GM18858 (cell line): Measurements from ENCODE around the gene ANO10.
"Not testable (repeated sequence)": the region's sequence is repeated elsewhere in the genome, so short reads cannot be mapped to it uniquely, and the experiment has no call there.

Source experiments
- ATAC-seq: cut with Tn5 transposase; IDR thresholded peaks from one replicate; pipeline ENCODE4 v1.9.1; 2021; ENCODE audit not compliant: unreplicated experiment

ANO10 gene

DNA sequence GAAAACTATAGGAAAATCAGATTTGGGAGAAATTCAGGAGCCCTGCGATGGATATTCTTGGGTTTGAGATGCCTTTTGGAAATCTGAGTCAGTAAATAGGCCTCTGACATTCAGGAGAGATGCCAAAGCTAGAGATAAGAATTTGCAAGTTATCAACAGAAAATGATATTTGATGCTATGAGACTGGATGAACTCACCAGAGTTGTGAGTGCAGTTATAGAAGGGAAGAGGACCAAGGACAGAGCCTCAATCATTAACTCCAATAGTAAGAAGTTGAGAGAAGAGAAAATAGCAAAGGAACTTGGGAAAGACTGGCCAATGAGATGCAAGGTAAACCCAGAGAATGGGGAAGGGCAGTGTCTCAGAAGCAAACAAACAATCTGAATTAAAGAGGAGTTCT is 7.9 kb upstream of the ANO10 start:
- ATAC-seq: no peak

DNA sequence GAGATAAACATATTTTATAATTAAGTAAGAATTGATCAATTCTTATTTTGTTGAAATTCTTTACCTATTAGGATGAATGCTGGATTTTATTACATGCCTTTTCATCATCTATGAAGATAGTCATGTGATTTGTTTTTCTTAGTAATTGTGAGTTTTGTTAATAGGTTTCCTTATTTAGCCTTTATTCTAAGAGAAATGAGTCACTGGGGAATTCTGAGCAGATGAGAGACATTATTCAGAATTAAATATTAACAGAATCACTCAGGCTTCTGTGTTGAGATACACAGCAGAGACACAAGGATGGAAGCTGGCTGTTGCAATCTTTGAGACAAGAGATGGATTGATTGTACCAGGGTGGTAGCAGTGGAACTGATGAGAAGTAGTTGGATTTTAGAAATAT is 7.4 kb upstream of the ANO10 start:
- no peak for ATAC-seq

DNA sequence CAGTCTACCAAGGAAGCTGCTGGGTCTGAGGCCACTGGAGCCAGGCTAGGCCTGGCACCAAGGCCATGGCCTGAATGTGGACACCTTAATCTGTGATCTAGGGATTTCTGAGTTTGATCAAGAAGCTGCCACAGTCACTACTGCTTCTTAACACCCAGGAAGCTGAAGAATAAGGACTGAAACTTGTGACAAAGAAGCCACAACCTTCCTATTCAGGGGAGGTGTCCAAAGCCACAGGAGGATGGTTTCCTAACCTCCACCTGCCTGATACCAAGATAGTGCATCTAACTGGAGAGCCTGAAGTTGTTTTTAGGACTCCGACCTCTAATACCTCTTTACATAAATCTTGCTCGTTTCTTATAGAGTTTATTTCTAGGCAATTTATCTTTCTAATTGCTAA is 5.5 kb upstream of the ANO10 start:
- ATAC-seq: no peak

DNA sequence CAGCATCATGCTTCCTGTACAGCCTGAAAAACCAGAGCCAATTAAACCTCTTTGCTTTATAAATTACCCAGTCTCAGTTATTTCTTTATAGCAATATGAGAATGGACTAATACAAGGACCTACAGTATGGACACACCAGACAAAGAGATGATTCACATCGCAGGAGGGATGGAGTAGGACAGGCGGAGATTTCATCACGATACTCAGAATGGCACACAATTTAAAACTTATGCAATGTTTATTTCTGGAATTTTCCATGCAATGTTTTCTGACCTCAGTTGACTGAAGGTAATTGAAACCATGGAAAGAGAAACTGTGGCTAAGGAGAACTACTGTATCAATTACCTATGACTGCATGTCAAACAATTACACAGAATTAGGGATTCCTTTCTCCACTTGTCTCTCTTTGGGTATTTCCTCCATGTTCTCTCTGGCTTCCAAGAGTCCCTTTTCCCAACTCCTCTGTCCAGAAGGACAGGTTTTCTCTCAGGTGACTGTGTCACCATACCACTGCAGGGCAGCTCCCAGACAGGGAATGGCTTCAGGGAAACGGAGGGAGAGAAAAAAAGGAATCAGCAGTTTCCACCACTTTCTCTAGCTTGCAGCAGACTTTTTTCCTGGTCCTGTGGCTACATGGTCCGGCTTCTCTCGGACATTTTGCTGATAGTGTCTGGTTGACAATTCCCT is 3.0 kb upstream of the ANO10 start:
- ATAC-seq: no peak

DNA sequence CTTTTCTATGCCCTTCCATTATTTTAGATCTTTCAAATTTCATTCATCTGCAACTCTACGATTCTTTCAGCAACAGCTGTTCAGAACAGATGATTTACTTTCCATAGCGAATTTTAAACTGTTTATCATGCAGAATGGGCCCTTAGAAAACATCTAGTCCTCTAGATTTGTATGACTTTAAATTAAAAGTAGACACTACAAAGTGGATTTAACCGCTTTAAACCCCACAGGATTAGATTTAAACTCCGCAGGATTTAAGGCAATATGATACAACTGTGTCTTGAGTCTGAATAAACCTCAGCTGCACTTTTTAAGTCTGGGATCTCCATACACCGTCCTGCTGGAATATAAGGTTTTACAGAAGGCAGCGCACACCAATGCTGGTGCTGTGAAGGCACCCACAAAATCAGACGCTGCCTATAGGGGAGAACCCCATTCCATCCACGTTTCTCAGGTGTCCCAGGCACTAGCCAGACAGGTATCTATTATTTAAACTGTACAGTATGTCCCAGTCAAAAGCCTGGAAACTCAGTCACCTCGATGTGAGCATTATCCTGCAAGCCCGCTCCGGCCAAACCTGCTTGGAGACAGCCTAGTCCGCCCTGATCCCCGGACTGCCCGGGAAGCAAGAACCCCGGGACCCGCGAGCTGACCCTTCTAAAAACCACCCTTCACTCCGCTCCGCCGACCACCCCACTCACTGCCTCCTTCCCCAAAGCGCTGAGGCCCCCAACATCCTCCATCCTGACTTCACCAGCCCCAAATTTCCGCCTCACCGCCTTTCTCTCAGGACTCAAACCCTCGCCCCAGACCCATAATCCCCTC is 768 bp downstream of the ANO10 start:
- ATAC-seq: no peak

DNA sequence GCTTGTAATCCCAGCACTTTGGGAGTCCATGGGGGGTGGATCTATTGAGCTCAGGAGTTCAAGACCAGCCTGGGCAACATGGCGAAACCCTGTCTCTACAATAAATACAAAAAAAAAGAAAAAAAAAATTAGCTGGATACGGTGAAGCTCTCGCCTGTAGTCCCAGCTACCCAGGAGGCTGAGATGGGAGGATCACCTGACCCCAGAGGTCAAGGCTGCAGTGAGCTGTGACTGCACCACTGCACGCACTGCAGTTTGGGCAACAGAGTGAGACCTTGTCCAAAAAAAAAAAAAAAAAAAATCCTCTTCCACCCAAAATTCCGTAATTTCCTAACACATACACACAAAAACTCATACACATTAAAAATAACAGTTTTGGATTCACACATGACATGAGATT is 2.2 kb downstream of the ANO10 start:
- no peak for ATAC-seq

DNA sequence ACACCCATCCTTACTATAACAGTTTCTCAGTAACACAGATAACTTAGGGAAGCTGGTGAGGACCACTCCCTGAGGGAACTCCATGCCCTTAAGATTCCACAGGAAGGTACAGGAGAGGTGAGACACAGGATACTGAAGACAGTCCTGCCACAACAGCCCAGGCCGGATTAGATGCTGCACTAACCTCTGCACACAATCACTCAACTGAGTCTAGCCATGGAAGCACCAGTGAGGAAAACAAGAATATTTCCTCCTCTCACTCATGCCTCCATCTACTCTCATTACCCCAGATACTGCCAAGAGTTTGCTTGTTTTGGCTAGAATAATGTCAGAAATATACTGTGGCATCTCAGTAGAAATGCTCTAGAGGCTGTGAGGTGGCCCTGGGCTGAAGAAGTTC is 3.7 kb downstream of the ANO10 start:
- no peak for ATAC-seq

DNA sequence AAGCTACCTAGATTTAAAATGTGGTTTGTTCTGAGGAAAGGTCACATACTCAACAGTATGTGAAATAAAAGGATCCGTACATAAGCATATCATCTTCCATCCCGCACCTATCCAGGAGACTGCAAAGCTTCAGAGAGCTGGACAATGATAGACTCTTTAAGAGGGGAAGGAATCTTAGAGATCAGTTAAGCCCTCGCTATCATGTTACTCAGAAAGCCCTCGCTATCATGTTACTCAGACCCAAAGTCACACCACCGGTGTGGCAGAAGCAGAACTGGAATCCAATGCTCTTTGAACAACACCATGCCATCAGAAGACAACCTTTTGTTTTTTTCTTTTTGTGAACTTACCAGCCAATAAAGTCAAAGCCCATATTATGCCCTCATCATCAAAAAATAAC is 5.8 kb downstream of the ANO10 start:
- ATAC-seq: no peak

DNA sequence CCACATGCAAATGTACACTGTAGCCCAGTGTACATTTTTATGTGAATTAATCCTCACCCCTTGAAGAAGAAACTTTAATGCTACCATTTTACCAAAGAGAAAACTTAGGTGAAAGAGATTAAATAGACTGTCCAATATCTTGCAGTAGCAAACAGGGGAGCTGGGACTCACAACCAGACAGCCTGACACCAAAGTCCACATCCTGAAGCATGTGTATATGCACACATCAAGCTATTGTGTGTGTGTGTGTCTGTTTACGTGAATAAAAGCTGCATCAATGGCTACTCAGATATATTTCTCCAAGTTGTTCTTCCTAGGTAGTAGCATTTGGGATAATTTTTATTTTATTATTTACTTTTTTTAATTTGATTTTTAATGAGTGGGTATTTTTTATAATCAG is 6.7 kb downstream of the ANO10 start:
- no peak for ATAC-seq

DNA sequence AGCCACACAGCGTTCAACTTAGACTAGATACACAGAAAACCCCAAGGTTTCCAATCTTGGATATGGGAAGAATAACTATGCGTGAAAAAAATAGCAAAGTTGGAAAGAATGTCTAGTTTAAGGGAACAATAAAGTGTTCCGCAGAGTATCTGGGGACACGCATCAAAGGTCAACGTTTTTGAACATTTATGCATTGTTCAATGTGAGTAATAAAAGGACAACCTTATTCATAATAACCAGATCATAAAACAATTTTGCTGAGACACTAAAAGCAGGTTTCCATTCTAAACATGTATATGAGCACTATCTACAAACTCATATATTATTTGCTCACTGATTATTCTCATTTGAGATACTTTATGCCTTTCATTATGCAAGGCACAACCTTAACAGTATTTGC is 7.8 kb downstream of the ANO10 start:
- ATAC-seq: no peak

DNA sequence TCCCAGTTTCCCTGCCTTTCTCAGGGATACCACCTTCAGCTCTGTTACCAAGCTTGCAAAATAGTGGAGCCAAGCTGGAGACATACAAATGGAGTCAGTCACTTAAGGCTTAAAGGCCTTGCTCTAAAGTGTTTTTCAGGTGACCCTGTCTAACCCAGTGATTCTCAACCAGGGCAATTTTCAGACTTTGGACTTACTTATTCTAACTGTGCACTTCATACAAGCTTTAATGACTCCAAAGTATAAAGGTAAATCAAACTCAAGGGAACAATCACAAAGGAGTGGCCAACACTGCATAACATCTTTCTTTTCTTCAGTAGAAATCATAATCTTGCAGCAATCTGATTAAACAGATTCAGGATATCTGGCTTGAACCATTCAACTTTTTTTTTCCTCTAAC is 9.4 kb downstream of the ANO10 start:
- no peak for ATAC-seq

DNA sequence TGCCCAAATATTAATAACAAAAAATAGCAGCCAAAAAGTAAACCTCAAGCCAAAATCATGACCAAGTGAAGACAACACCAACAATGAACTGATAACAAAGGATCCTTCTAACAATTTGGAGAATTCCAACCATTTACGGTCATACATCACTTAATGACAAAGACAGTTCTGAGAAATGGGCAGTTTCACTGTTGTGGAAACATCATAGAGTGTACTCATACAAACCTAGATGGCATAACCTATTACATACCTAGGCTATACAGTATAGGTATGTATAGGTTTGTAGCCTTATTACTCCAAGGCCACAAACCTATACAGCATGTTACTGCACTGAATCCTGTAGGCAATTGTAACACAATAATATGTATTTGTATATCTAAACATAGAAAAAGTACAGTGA is 12.4 kb downstream of the ANO10 start:
- ATAC-seq: no peak

DNA sequence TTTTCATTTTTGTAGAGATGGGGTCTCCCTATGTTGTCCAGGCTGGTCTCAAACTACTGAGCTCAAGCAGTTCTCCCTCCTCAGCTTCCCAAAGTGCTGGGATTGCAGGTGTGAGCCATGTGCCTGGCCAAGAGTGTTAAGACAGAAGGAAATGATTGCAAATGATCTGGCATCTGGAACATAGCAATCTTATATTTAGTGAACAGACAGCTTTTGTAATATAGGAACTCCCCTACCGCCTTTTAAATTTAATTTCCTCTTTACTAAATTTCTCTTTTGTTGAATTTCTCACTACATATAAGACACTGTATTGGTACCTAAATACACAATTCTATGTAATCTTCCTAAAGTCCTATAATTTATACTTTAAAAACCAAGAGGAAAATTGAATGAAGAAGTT is 13.1 kb downstream of the ANO10 start:
- no peak for ATAC-seq

DNA sequence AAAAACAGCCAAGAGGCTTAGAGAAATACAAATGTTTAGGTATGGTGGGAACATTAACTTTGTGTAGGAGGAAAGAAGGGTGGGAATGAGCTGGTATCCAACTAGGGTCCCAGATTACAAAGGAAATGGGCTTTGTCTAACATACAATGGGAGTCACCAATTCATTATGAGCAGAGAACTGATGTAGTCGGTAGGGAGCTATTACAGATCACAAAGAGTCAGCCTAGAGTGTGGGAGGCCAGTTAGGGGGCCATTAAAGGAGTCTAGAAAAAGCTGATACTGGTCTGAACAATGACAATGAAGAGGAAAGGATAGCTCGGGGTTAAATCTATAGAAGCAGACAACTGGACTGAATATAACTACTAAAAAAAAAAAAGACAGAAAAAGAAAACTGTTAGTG is 15.5 kb downstream of the ANO10 start:
- no peak for ATAC-seq

DNA sequence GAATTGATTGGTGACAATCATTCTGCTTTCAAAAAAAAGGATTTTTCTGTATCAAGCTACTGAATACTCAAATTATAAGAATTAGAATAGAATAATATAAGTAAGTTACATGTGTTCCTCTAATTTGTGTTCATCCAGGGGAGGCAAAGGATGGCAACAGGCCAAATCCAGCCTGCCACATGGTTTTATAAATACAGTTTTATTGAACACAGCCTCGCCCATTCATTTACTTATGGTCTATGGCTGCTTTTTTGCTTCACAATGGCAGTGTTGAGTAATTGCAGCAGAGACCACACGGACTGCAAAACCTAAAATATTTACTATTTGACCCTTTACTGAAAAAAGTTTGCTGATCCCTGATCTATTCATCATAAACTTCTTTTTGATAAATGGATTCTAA is 21.9 kb downstream of the ANO10 start:
- ATAC-seq: not testable (repeated sequence)

DNA sequence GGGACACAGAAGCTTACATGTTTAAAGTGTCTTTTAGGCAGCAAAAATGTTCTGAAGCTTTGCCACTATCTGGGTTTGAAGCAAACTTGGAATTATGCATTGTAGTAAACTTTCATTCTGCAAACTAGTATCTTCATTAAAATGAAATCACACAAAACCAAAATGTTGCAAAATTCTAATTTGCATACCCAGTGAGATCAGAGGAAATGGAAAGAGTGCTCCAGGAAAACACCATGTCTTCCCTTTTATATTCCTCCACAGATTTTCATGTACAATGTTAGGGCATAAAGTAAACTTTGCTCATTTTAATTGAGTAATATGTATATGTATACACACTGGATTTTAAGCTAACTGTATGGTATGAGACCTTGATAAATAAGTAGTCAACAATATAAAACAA is 23.9 kb downstream of the ANO10 start:
- ATAC-seq: no peak

DNA sequence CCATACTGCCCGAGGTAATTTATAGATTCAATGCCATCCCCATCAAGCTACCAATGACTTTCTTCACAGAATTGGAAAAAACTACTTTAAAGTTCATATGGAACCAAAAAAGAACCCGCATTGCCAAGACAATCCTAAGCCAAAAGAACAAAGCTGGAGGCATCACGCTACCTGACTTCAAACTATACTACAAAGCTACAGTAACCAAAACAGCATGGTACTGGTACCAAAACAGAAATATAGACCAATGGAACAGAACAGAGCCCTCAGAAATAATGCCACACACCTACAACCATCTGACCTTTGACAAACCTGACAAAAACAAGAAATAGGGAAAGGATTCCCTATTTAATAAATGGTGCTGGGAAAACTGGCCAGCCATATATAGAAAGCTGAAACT is 25.6 kb downstream of the ANO10 start:
- ATAC-seq: not testable (repeated sequence)

DNA sequence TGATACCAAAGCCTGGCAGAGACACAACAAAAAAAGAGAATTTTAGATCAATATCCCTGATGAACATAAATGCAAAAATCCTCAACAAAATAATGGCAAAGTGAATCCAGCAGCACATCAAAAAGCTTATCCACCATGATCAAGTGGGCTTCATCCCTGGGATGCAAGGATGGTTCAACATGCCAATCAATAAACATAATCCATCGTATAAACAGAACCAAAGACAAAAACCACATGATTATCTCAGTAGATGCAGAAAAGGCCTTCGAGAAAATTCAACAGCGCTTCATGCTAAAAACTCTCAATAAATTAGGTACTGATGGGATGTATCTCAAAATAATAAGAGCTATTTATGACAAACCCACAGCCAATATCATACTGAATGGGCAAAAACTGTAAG is 26.5 kb downstream of the ANO10 start:
- ATAC-seq: not testable (repeated sequence)

DNA sequence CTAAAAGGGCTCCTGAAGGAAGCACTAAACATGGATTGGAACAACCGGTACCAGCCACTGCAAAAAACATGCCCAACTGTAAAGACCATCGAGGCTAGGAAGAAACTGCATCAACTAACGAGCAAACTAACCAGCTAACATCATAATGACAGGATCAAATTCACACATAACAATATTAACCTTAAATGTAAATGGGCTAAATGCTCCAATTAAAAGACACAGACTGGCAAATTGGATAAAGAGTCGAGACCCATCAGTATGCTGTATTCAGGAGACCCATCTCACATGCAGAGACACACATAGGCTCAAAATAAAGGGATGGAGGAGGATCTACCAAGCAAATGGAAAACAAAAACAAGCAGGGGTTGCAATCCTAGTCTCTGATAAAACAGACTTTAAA is 28.2 kb downstream of the ANO10 start:
- not testable (repeated sequence) for ATAC-seq

DNA sequence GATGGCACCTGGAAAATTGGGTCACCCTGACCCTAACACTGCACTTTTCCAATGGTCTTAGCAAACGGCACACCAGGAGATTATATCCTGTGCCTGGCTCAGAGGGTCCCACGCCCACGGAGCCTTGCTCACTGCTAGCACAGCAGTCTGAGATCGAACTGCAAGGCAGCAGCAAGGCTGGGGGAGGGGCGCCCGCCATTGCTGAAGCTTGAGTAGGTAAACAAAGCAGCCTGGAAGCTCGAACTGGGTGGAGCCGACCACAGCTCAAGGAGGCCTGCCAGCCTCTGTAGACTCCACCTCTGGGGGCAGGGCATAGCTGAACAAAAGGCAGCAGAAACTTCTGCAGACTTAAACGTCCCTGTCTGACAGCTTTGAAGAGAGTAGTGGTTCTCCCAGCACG is 29.9 kb downstream of the ANO10 start:
- not testable (repeated sequence) for ATAC-seq

DNA sequence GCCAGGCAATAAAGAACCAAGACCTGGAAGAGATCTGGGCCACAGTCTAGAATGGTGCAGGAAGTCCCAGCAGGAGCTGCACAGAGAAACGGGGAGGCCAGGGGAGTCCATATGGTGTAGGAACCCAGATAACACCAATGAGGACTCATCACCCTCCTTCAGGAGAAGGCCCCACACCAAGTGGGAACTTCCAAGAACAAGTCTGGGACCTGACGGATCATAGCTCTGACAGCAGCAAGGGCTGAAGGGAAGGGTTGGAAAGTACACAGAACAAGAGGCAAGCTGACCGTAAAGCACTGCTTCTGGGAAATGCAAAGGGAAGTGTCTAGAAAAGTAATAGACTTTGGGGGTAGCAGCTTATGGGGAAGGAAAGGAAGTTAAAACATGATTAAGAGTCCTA is 34.5 kb downstream of the ANO10 start:
- ATAC-seq: no peak

DNA sequence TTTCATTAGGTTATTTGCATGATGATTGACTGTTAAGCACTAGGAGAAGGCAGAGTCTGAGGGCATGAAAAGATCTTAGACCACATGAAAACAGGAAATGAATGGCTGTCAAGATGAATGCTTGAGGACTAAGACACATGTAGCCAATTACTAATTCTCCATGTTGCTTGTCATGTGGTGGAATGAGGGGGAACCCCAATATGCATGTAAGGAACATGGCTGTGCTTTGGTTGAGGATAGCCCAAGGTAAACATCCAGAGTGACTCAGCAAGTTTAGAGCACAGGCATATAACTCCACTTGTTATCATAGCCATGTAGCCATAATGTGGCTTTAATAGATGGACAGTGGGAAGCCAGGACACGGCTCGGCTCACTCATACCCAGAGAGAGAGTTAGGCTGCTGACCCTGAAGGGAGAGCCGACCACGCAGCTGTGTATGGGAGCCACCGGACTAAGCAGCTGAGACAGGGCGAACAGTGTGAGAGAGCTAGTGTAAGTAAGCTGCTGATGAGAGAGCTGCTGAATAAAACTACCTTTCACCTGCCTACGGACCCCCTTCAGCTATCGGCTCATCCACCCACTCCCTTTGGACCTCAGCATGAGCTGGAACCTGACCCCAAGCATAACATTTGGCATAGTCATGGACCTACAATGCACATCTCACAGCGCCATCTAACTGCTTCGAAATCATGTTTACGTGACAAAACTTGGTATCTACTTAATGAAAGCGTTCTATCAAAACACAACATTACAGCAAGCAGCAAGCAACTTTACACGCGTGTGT is 37.6 kb downstream of the ANO10 start:
- ATAC-seq: no peak
